Activated CD4-positive, alpha-beta T cell treated with anti-CD3 and anti-CD28 coated beads, Interleukin-2, amount 50 U/mL, for 16 hours (primary cell): ENCODE measurements around the gene ACRBP.
"Not testable (repeated sequence)": the region's sequence is repeated elsewhere in the genome, so short reads cannot be mapped to it uniquely, and the experiment has no call there.

Experiments
- DNase-seq: peaks from one replicate; pipeline ENCODE4 v3.0.0-alpha.2; 2020

ACRBP gene

DNA sequence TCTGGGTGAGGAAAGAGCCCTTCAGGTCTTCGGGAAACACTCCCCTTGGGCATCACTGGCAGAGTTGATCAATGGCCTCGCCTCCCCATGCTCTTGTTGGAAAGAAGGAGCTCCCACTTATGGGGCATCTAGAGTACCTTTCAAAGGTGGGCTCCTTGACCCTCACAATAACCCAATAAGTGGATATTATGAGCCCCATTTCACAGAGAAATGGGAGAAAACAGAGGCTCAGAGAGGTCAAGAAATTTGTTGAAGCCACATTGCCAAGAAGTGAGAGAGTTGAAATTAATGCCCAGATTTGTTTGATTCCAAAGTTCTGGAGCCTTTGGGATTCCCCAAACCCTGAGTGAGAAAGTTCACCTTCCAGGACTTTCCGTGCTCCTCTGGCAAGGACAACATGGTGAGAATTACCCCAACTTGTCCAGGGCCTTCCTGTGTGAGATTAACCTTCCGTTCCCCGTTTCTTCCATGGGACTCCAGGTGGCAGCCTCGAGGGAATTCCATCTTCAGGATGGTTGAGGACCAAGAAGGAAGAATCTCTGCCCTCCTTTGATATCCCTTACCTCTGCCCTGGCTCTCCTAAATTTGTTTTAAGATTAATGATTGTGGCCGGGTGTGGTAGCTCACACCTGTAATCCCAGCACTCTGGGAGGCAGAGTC is 32.6 kb downstream of the ACRBP start:
- no peak for DNase-seq

- no peak for DNase-seq
Observed at GRCh38 chr12:6613776-6614512, 33.3 kb downstream of the ACRBP start.

DNA sequence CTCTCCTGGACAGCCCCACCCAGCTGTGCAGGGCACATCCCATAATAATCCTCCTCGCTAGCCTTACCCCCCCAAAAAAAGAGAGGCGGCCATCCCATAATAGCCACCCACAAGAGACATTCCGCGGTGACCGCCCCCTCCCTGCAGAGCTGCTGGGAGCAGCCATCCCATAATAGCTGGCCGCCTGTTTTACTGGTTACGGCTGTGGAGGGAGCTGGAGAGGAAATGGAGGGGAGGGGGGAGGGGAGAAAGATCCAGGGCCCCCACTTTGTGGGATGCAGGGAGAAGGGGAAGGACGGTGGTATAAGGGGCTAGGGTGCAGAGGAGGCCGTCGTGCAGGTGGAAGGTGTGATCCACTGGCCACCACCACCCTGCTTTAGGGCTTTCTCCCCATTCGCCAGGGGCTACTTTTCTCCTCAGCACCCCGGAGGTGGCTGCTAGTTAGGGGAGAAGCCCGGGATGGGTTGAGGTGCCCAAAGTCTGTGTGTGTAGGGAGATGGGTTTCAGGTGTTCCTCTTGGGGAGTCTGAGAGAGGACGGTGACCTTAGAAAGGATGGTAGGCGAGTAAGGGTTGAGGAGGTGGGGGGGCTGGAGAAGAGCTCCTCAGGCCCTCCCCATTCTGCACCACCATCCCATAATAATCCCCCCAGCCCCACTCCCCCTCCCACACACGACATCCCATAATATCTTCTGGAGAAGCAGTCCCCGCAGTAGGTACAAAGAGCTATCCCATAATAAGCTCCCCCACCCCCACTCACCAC is 34.0 kb downstream of the ACRBP start:
- DNase-seq, result no peak

DNA sequence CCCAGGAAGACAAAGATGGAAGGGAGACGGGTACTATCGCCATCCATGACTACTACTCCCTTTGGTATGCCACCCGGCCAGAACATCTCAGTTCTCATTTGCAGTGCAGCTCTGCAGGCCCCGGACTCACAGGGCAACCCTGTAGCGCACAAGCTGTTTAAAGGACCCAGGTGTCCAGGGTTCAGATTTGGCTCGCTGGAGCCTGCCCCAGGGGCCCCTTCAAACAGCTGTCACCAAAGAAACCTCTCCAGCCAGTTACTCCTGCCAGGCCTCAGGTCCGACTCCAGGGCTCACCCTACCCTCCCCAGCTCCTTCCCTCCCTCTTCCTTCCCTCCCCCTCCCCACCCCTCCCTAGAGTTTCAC is 34.6 kb downstream of the ACRBP start:
- no peak for DNase-seq

DNA sequence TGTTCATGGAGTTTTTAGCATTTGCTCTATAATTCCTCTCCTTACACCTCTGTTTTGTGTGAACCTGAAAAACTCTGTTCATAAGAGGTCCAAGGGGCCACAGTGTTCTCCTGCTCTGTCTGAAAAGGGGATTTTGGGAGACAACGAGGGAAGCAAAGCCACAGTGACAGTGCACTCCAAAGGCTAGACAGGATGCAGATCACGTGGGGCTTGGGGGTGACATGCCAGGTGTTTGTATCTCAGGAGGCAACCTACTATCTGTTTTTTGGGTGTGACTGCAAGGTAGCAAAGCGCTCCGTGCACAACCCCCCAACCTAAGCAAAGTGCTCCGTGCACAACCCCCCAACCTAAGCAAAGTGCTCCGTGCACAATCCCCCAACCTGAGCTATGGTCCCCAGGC is 35.0 kb downstream of the ACRBP start:
- DNase-seq, result no peak

- DNase-seq, result no peak
Observed at GRCh38 chr12:6608592-6609281, 38.5 kb downstream of the ACRBP start.

DNA sequence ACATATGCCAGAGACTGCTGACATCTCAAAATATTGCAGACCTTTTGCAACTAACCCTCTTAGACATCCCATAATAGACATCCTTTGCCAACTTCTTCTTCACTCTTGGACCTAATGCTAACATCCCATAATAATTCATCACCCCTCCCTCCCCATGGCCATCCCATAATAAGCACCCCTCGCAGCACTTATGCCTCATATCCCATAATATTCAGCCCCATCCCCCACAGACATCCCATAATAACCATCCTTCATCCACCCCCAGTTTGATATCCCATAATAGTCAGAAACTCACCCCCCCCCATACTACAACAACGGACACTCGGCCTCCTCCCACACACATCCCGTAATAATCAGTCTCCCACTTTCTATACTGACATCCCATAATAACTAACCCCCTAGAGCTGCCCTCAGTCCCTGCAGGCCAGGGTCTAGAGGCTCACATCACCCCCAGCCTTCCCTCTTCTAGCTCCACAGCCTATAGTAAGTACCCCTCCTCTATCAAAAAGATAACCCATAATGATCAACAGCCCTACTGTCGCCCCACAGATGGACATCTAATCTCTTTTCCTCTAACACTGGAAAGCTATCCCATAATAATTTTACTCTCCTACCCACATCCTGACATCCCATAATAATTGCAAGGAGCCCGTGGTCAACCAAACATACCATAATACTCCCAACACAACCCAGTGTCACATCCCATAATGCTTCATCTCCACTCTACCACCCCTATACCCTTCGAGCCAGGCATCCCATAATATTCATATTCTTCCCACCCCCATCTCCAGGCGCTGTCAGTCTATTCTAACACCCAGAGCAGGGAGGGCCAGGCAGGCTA is 39.3 kb downstream of the ACRBP start:
- peak; percentile 79 for DNase-seq

DNA sequence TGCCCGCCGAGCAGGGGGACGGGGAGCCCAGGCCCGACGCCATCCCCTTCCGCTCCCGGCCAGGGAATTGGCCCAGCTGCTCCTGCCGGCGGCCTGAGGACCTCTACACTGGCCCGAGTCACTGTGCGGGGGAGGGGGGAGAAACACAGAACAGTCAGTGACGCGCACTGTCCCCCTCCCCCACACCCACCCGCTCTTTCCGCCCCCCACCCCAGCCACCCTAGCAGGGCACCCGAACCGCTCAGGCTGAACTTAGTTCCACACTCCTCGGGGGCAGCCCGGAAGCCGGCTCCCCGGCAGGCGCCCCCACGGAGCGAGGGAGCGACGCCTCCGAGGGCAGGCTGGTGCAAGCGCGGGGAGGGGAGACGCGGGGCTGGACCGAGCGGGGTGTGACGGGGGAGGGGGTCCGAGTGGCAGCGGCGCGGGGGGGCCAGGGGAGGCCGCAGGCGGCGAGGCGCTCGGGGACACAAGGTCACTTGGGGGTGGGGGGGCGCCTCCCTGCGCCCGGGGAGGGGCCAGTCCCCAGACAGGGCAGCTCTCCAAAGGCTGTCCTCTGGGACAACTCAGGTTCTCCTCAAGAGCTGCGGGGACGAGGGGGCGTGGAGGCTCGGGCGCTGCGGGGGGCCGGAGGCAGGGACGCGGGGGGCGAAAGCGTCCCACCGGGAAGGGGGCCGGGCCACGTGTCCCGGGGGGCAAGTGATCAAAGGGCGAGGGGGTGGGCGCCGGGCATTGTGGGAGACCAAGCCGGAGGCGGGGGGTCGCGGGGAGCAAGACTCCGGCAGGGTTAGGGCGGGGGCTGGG is 40.7 kb downstream of the ACRBP start:
- DNase-seq, result peak; percentile 44

DNA sequence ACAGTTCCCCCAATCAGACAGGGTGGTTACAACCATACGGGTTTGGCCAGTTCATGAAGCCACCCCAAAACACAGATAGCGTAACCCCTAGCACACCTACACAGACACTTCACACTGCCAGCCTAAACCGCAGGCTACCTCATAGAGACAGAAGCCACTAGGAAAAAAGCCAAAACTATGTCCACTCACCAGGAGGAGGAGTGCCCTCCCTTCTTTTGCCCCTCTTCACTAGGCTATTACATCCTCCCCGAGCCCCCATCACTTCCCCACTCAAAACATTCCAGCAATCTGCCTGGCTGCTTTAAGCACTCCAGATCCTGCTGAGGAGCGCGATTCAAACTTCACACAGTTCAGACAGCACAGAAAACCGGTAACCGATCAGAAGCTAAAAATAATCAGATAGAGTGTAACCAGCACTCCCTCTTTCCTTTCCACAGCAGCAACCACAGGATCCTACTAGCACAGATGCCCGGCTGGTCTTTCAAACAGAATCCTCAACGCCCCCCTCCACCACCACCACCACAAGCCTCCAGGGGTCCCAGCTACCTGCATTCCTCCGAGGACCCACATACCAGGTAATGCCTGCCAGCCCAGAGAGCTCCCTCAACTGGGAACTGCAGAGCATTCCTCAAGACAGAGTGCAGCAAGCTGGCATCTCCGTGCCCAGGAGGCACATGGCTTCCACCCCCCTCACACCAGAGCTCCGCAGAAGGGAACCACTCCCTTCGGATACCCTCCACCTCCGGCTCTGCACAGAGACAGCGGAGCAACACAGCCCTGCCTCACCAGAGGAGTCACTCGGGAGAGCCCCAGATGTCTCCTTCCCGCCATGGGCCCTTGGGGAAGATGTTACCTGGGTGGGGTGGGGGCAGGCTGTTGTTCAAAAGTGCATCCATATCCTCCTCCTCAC is 41.6 kb downstream of the ACRBP start:
- DNase-seq, result peak; percentile 44

DNA sequence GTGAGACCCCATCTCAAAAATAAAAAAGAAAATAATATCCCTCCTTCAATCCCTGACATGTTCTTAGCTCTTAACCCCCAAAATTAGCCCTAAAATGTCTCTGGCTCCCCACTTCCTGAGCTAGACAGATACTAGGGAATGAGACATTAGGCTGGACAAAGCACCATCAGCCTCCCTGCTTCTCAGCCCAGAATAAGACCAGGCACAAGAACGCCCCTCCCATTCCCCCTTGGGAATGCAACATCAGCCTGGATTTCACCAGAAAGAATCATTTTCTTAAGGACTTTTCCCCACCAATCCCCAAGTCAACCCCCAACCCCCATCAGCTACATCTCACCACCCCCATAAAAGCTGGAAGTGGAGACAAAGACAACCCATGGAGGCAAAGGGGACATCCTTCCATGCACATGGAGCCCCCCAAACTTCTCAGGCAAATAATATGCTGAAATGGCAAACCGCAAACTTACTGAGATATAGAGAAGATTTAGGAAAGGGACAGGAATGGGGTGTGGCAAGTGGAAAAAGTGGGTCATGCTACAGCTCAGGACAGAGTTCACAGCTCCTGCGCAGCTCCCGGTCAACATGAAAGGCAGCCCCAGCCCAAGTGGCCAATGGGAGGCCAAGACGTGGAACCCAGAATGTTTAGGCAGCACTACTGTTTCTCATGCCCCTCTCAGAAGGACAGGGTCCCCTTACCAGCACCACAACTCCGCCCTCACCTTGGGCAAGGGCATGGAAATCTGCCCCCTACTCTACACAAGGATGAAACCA is 42.8 kb downstream of the ACRBP start:
- DNase-seq, result no peak

- peak; percentile 42 for DNase-seq
Observed at GRCh38 chr12:6603095-6603567, 44.1 kb downstream of the ACRBP start.

DNA sequence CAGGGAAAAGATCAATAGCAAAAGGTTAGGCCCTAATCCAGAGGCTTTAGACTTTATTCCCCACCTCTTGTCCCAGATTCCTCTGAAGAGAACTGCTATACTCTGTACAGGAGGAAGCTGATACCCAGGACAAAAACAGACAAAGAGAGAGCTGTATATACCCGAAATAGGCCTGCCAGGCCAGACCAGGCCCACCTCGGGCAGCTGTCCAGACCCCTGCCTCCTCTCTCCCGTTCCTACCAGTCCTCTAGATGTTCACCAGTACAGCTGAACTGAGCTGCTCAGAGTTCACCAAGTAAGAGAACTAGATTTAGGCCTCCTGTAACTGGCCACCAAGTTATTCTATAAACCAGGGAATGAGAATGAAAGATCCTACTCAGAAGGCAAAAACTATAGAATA is 44.7 kb downstream of the ACRBP start:
- no peak for DNase-seq

DNA sequence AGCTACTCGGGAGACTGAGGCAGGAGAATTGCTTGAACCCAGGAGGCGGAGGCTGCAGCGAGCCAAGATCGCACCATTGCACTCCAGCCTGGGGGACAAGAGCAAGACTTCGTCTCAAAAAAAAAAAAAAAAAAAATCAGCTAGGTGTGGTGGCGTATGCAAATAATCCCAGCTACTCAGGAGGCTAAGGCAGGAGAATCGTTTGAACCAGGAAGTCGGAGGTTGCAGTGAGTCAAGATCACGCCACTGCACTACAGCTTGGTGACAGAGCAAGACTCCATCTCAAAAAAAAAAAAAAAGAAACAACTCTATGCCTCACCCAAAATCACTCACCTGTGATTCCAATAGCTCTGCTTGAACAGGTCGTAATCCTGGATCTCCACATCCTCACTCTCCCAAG is 51.6 kb downstream of the ACRBP start:
- not testable (repeated sequence) for DNase-seq

- no peak for DNase-seq
Observed at GRCh38 chr12:6592087-6592486, 55.1 kb downstream of the ACRBP start.
